Stimulated activated naive B cell treated with anti-CD40 and anti-IgM and Interleukin-4, amounts not matched to agents 10 μg/mL and 1 μg/mL and 100 μg/mL, for 72 hours (primary cell): ENCODE measurements around the gene VPS37B.
"Not testable (repeated sequence)": the region's sequence is repeated elsewhere in the genome, so short reads cannot be mapped to it uniquely, and the experiment has no call there.

ENCODE experiments used
- ATAC-seq, 2 donors: fragments of 150-1000 bp; cut with Tn5 transposase; replicated peaks; 2 replicates each; pipeline ENCODE4 v1.10.0; 2021; ENCODE audit warnings: moderate library complexity in 1 of 2
- DNase-seq: peaks from one replicate; pipeline ENCODE4 v3.0.0; 2021
- H3K27ac Mint-ChIP-seq: one replicate; pipeline ENCODE4 v1.8.0; 2022; ENCODE audit warnings: mild to moderate bottlenecking, mixed read lengths
- H3K27me3 Mint-ChIP-seq, 2 donors: one replicate each; pipeline ENCODE4 v1.8.0; 2022; ENCODE audit warnings: mixed read lengths in 2 of 2
- H3K36me3 Mint-ChIP-seq, 2 donors: one replicate each; pipeline ENCODE4 v1.8.0; 2022; ENCODE audit warnings: mixed read lengths in 2 of 2, mild to moderate bottlenecking in 1 of 2
- H3K4me1 Mint-ChIP-seq, 2 donors: one replicate each; pipeline ENCODE4 v1.8.0; 2022; ENCODE audit warnings: mixed read lengths in 2 of 2, mild to moderate bottlenecking in 1 of 2
- H3K4me3 Mint-ChIP-seq, 2 donors: one replicate each; pipeline ENCODE4 v1.8.0; 2022; ENCODE audit warnings: mild to moderate bottlenecking in 2 of 2, mixed read lengths in 2 of 2, moderate library complexity in 1 of 2
- H3K9me3 Mint-ChIP-seq, 2 donors: one replicate each; pipeline ENCODE4 v1.8.0; 2022; ENCODE audit warnings: mixed read lengths in 2 of 2, mild to moderate bottlenecking in 1 of 2

Gene VPS37B

GRCh38 chr12:122927756-122928403, 32.0 kb upstream of the VPS37B start:
- no peaks in the 10 kb centered on the region for H3K27me3 Mint-ChIP-seq
- H3K27ac Mint-ChIP-seq = peak overlapping the region; percentile 37
- peak in 1 of 2 donors; percentile 24 for ATAC-seq
- no peak overlapping the region for H3K4me3 Mint-ChIP-seq
- H3K9me3 Mint-ChIP-seq = no peaks in the 10 kb centered on the region
- H3K4me1 Mint-ChIP-seq = peaks cover 15 to 33% of the 10 kb centered on the region in 2 donors
- DNase-seq = no peak
- H3K36me3 Mint-ChIP-seq = no peaks in the 10 kb centered on the region

- Mint-ChIP-seq H3K27me3 (no peaks in the 10 kb centered on the region), H3K27ac (no peak overlapping the region), H3K9me3 (no peaks in the 10 kb centered on the region), H3K4me3 (no peak overlapping the region), H3K36me3 (no peaks in the 10 kb centered on the region), H3K4me1 (peaks cover 13 to 22% of the 10 kb centered on the region in 2 donors)
- ATAC-seq (no peak), DNase-seq (no peak)
Observed at GRCh38 chr12:122921917-122922316, 26.0 kb upstream of the VPS37B start.

GRCh38 chr12:122920687-122921086, 24.8 kb upstream of the VPS37B start:
- H3K4me1 Mint-ChIP-seq = peaks cover 8 to 15% of the 10 kb centered on the region in 2 donors
- no peak overlapping the region for H3K4me3 Mint-ChIP-seq
- H3K27ac Mint-ChIP-seq = no peak overlapping the region
- no peaks in the 10 kb centered on the region for H3K9me3 Mint-ChIP-seq
- ATAC-seq = no peak
- DNase-seq = no peak
- H3K27me3 Mint-ChIP-seq = no peaks in the 10 kb centered on the region
- H3K36me3 Mint-ChIP-seq = no peaks in the 10 kb centered on the region

- no peak overlapping the region for H3K4me3 Mint-ChIP-seq
- H3K36me3 Mint-ChIP-seq = no peaks in the 10 kb centered on the region
- no peaks in the 10 kb centered on the region for H3K9me3 Mint-ChIP-seq
- DNase-seq (no peak), ATAC-seq (no peak)
- H3K27ac Mint-ChIP-seq = no peak overlapping the region
- H3K4me1 Mint-ChIP-seq = peaks cover 7 to 14% of the 10 kb centered on the region in 2 donors
- no peaks in the 10 kb centered on the region for H3K27me3 Mint-ChIP-seq
Observed at GRCh38 chr12:122918827-122919226, 22.9 kb upstream of the VPS37B start.

GRCh38 chr12:122917507-122918121, 21.7 kb upstream of the VPS37B start:
- ATAC-seq (no peak), DNase-seq (no peak)
- no peaks in the 10 kb centered on the region for H3K27me3 Mint-ChIP-seq
- H3K4me3 Mint-ChIP-seq = no peak overlapping the region
- no peak overlapping the region for H3K27ac Mint-ChIP-seq
- no peaks in the 10 kb centered on the region for H3K9me3 Mint-ChIP-seq
- peaks cover 0 to 2% of the 10 kb centered on the region in 2 donors for H3K36me3 Mint-ChIP-seq
- H3K4me1 Mint-ChIP-seq = peaks cover 7 to 14% of the 10 kb centered on the region in 2 donors

- DNase-seq (no peak), ATAC-seq (no peak)
- H3K27ac Mint-ChIP-seq = no peak overlapping the region
- peaks cover 0 to 1% of the 10 kb centered on the region in 2 donors for H3K4me1 Mint-ChIP-seq
- H3K9me3 Mint-ChIP-seq = no peaks in the 10 kb centered on the region
- H3K27me3 Mint-ChIP-seq = no peaks in the 10 kb centered on the region
- H3K4me3 Mint-ChIP-seq = no peak overlapping the region
- H3K36me3 Mint-ChIP-seq = peaks cover 0 to 2% of the 10 kb centered on the region in 2 donors
Observed at GRCh38 chr12:122909442-122910288, 13.7 kb upstream of the VPS37B start.

- Mint-ChIP-seq H3K36me3 (peaks cover 0 to 2% of the 10 kb centered on the region in 2 donors), H3K27ac (no peak overlapping the region), H3K4me3 (no peak overlapping the region), H3K9me3 (no peaks in the 10 kb centered on the region), H3K27me3 (no peaks in the 10 kb centered on the region), H3K4me1 (peaks cover under 1 to 1% of the 10 kb centered on the region in 2 donors)
- DNase-seq (no peak), ATAC-seq (no peak)
Observed at GRCh38 chr12:122908915-122909314, 13.0 kb upstream of the VPS37B start.

GRCh38 chr12:122905258-122905657, 9.3 kb upstream of the VPS37B start:
- ATAC-seq, H3K36me3 Mint-ChIP-seq, DNase-seq, H3K27ac Mint-ChIP-seq, H3K27me3 Mint-ChIP-seq, H3K9me3 Mint-ChIP-seq, H3K4me3 Mint-ChIP-seq: not testable (repeated sequence)
- peaks cover 17 to 28% of the 10 kb centered on the region in 2 donors for H3K4me1 Mint-ChIP-seq

GRCh38 chr12:122903693-122904034, 7.7 kb upstream of the VPS37B start:
- Mint-ChIP-seq H3K4me3 (no peak overlapping the region), H3K27me3 (no peaks in the 10 kb centered on the region), H3K27ac (peak overlapping the region; percentile 28), H3K9me3 (no peaks in the 10 kb centered on the region), H3K4me1 (peaks cover 25 to 44% of the 10 kb centered on the region in 2 donors), H3K36me3 (no peaks in the 10 kb centered on the region)
- no peak for DNase-seq
- no peak for ATAC-seq

GRCh38 chr12:122902854-122903692, 7.1 kb upstream of the VPS37B start:
- Mint-ChIP-seq H3K27me3 (no peaks in the 10 kb centered on the region), H3K4me1 (peaks cover 25 to 50% of the 10 kb centered on the region in 2 donors)

GRCh38 chr12:122899887-122900286, 4.0 kb upstream of the VPS37B start:
- Mint-ChIP-seq H3K4me1 (peaks cover 42 to 82% of the 10 kb centered on the region in 2 donors), H3K4me3 (no peak overlapping the region)

More at GRCh38 chr12:122902854-122903692, 7.1 kb upstream of the VPS37B start:
- no peak overlapping the region for H3K4me3 Mint-ChIP-seq
- no peaks in the 10 kb centered on the region for H3K36me3 Mint-ChIP-seq
- peak overlapping the region; percentile 28 for H3K27ac Mint-ChIP-seq
- ATAC-seq (no peak), DNase-seq (no peak)
- H3K9me3 Mint-ChIP-seq = no peaks in the 10 kb centered on the region

GRCh38 chr12:122896662-122897061, 738 bp upstream of the VPS37B start:
- peaks cover 45 to 96% of the 10 kb centered on the region in 2 donors for H3K4me1 Mint-ChIP-seq
- peaks cover 3 to 20% of the 10 kb centered on the region in 2 donors for H3K36me3 Mint-ChIP-seq
- peak overlapping the region; percentile 94 for H3K27ac Mint-ChIP-seq
- peak overlapping the region; percentile 89 to 96 for H3K4me3 Mint-ChIP-seq
- H3K27me3 Mint-ChIP-seq = no peaks in the 10 kb centered on the region
- no peak for DNase-seq
- ATAC-seq = no peak
- H3K9me3 Mint-ChIP-seq = peaks cover 2 to 7% of the 10 kb centered on the region in 2 donors

More at GRCh38 chr12:122899887-122900286, 4.0 kb upstream of the VPS37B start:
- H3K9me3 Mint-ChIP-seq = peaks cover 2 to 7% of the 10 kb centered on the region in 2 donors
- DNase-seq (no peak), ATAC-seq (no peak)
- no peaks in the 10 kb centered on the region for H3K27me3 Mint-ChIP-seq
- H3K36me3 Mint-ChIP-seq = peaks cover 3 to 14% of the 10 kb centered on the region in 2 donors
- H3K27ac Mint-ChIP-seq = peak overlapping the region; percentile 94

GRCh38 chr12:122895320-122895703, 612 bp downstream of the VPS37B start:
- Mint-ChIP-seq H3K36me3 (peaks cover 3 to 20% of the 10 kb centered on the region in 2 donors), H3K4me1 (peaks cover 51 to 98% of the 10 kb centered on the region in 2 donors), H3K27me3 (no peaks in the 10 kb centered on the region), H3K9me3 (peaks cover 2 to 7% of the 10 kb centered on the region in 2 donors), H3K27ac (peak overlapping the region; percentile 94), H3K4me3 (peak overlapping the region; percentile 89 to 96)
- ATAC-seq = no peak
- no peak for DNase-seq
